ENCODE measurements around the gene C17orf114.
A peak's percentile ranks its signal among the peaks of the same experiment; 100 is the strongest.

C17orf114 gene

DNA sequence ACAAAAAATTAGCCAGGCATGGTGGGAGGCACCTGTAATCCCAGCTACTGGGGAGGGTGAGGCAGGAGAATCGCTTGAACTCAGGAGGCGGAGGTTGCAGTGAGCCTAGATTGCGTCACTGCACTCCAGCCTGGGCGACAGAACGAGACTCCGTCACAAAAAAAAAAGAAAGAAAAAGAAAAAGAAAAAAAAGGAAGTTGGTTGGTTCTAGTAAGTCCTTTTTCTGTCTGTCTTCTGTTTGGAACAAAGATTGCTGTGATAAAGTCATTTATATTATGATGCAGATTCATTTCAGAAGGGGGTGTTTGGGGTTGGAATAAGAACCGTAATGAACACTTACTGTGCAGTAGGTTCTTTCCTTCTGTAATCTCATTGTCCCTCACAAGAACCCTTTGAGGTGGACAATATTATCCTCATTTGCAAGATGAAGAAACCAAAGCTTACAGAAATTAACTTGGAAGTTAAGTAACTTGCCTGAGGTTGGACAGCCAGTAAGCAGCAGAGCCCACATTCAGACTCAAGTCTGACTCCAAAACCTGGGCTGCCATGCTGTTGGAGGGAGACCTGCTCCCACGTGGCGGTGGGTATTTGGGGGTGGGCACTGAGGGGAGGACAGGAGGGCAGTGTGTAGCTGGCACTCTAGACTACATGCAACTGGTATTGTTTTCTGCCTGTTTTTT, 41.3 kb upstream of the C17orf114 start:
- Mint-ChIP-seq H3K4me1 (peaks cover 42 to 68% (median 57%) of the 10 kb centered on the region in 7 donors), H3K36me3 (peaks cover 0 to 16% (median 5%) of the 10 kb centered on the region in 5 donors), H3K9me3 (no peaks in the 10 kb centered on the region), H3K27ac (no peak overlapping the region), H3K27me3 (no peaks in the 10 kb centered on the region), H3K4me3 (no peak overlapping the region)
- H3K27ac ChIP-seq (ENCODE audit: low read depth, low read length): no peak overlapping the region
- no peak overlapping the region for H3K4me3 ChIP-seq (ENCODE audit: low read length)
- no peak for ATAC-seq
- POLR2A ChIA-PET: no interaction called here
- H3K27me3 ChIP-seq (ENCODE audit: control insufficient read depth in 2 of 2, insufficient read depth in 2 of 2, low read length in 2 of 2): no peaks in the 10 kb centered on the region
- peaks cover 11 to 15% of the 10 kb centered on the region in 2 donors for H3K4me1 ChIP-seq (ENCODE audit: control insufficient read depth in 2 of 2, insufficient read depth in 2 of 2, low read length in 2 of 2)
- CTCF ChIA-PET: no interaction called here
- intact Hi-C loops (cut with micrococcal nuclease): no loop called here
- DNase-seq: no peak
- H3K36me3 ChIP-seq (ENCODE audit: control insufficient read depth in 2 of 3, insufficient read depth in 3 of 3, low read length in 3 of 3): peaks cover 0 to 3% (median 0%) of the 10 kb centered on the region in 3 experiments
- no peaks in the 10 kb centered on the region for H3K9me3 ChIP-seq (ENCODE audit: control insufficient read depth in 2 of 3, low read length in 3 of 3)

GRCh38 chr17:4842376-4842775, 40.2 kb upstream of the C17orf114 start:
- Histone ChIP-seq H3K36me3 (ENCODE audit: control insufficient read depth in 2 of 3, insufficient read depth in 3 of 3, low read length in 3 of 3) (peaks cover 0 to 11% (median 0%) of the 10 kb centered on the region in 3 experiments), H3K27me3 (ENCODE audit: control insufficient read depth in 2 of 2, insufficient read depth in 2 of 2, low read length in 2 of 2) (no peaks in the 10 kb centered on the region), H3K27ac (ENCODE audit: low read depth, low read length) (no peak overlapping the region), H3K4me3 (ENCODE audit: low read length) (no peak overlapping the region), H3K9me3 (ENCODE audit: control insufficient read depth in 2 of 3, low read length in 3 of 3) (no peaks in the 10 kb centered on the region), H3K4me1 (ENCODE audit: control insufficient read depth in 2 of 2, insufficient read depth in 2 of 2, low read length in 2 of 2) (peaks cover 13 to 15% of the 10 kb centered on the region in 2 donors)
- DNase-seq (no peak), ATAC-seq (no peak)
- H3K4me1 Mint-ChIP-seq: peaks cover 46 to 72% (median 59%) of the 10 kb centered on the region in 7 donors
- CTCF ChIA-PET: no interaction called here
- no peak overlapping the region for H3K4me3 Mint-ChIP-seq
- no peaks in the 10 kb centered on the region for H3K27me3 Mint-ChIP-seq
- POLR2A ChIA-PET: no interaction called here
- no peak overlapping the region for H3K27ac Mint-ChIP-seq
- intact Hi-C loops (cut with micrococcal nuclease): no loop called here
- no peaks in the 10 kb centered on the region for H3K9me3 Mint-ChIP-seq
- H3K36me3 Mint-ChIP-seq: peaks cover 0 to 20% (median 10%) of the 10 kb centered on the region in 5 donors

DNA sequence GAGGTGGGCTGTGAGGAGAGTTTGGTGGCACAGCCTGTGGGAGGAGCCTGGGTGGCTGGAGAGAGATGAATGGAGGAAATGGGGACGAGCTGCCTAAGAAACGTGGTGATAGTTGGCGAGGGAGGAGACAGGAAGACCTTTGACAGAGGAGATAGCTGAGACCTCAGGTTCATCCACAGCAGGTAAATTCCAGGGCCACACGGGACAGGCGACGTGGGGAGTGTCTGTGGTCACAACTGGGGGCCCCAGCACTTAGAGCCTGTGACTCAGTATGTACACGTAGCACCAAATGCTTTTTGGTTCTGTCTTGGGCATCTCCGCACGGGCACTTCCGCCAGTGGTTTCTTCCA, 38.7 kb upstream of the C17orf114 start:
- CTCF ChIA-PET: no interaction called here
- Histone ChIP-seq H3K4me1 (ENCODE audit: control insufficient read depth in 2 of 2, insufficient read depth in 2 of 2, low read length in 2 of 2) (peaks cover 16 to 20% of the 10 kb centered on the region in 2 donors), H3K27ac (ENCODE audit: low read depth, low read length) (no peak overlapping the region), H3K27me3 (ENCODE audit: control insufficient read depth in 2 of 2, insufficient read depth in 2 of 2, low read length in 2 of 2) (no peaks in the 10 kb centered on the region), H3K9me3 (ENCODE audit: control insufficient read depth in 2 of 3, low read length in 3 of 3) (no peaks in the 10 kb centered on the region), H3K36me3 (ENCODE audit: control insufficient read depth in 2 of 3, insufficient read depth in 3 of 3, low read length in 3 of 3) (peaks cover 0 to 11% (median 0%) of the 10 kb centered on the region in 3 experiments), H3K4me3 (ENCODE audit: low read length) (no peak overlapping the region)
- Mint-ChIP-seq H3K27me3 (no peaks in the 10 kb centered on the region), H3K9me3 (no peaks in the 10 kb centered on the region), H3K4me1 (peaks cover 46 to 74% (median 62%) of the 10 kb centered on the region in 7 donors), H3K4me3 (peak overlapping the region in 6 of 10 donors; percentile 14 to 44 (median 34)), H3K27ac (peak overlapping the region in 4 of 9 donors; percentile 1 to 47 (median 20)), H3K36me3 (peaks cover 0 to 16% (median 10%) of the 10 kb centered on the region in 5 donors)
- no peak for ATAC-seq
- DNase-seq: no peak
- intact Hi-C loops (cut with micrococcal nuclease): no loop called here
- POLR2A ChIA-PET: interaction anchor here (0.7 kb wide), 1 partner anchor 545 kb away, joined by 3 read pairs; no protein-coding TSS in a partner anchor

GRCh38 chr17:4839965-4840892, 38.1 kb upstream of the C17orf114 start:
- H3K4me3 ChIP-seq (ENCODE audit: low read length): no peak overlapping the region
- peaks cover 0 to 14% (median 10%) of the 10 kb centered on the region in 5 donors for H3K36me3 Mint-ChIP-seq
- CTCF ChIA-PET: interaction anchor here (0.9 kb wide), 1 partner anchor 203 kb away, joined by 3 read pairs; no protein-coding TSS in a partner anchor

DNA sequence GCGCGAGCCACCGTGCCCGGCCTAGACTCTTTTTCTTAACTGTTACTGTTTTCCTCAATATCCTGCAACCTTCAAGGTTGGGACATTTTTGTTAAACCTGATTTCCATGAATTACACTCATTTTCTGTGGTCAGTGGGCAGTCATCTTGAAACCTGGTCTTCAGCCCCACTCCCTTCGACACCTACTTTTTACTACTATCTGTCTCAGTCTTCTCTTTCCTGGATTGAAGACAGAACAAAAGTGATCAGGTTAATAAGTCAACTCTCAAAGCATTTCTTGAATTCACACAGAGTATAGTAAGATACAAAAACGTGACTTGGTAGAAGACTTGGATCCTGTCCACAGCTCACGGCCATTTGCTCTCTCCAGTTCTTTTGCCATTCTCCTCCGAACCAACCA, 37.1 kb upstream of the C17orf114 start:
- DNase-seq: no peak
- peaks cover 0 to 11% (median 5%) of the 10 kb centered on the region in 5 donors for H3K36me3 Mint-ChIP-seq
- Histone ChIP-seq H3K4me1 (ENCODE audit: control insufficient read depth in 2 of 2, insufficient read depth in 2 of 2, low read length in 2 of 2) (peaks cover 20 to 37% of the 10 kb centered on the region in 2 donors), H3K36me3 (ENCODE audit: control insufficient read depth in 2 of 3, insufficient read depth in 3 of 3, low read length in 3 of 3) (peaks cover 0 to 9% (median 0%) of the 10 kb centered on the region in 3 experiments), H3K27me3 (ENCODE audit: control insufficient read depth in 2 of 2, insufficient read depth in 2 of 2, low read length in 2 of 2) (no peaks in the 10 kb centered on the region), H3K4me3 (ENCODE audit: low read length) (no peak overlapping the region), H3K27ac (ENCODE audit: low read depth, low read length) (no peak overlapping the region), H3K9me3 (ENCODE audit: control insufficient read depth in 2 of 3, low read length in 3 of 3) (no peaks in the 10 kb centered on the region)
- peak overlapping the region in 1 of 9 donors; percentile 20 for H3K27ac Mint-ChIP-seq
- H3K9me3 Mint-ChIP-seq: no peaks in the 10 kb centered on the region
- ChIA-PET POLR2A (no interaction called here), CTCF (interaction anchor here (1.3 kb wide), 1 partner anchor 49 kb away, joined by 3 read pairs; no protein-coding TSS in a partner anchor)
- H3K4me1 Mint-ChIP-seq: peaks cover 61 to 76% (median 68%) of the 10 kb centered on the region in 7 donors
- H3K27me3 Mint-ChIP-seq: no peaks in the 10 kb centered on the region
- peak overlapping the region in 1 of 10 donors; percentile 31 for H3K4me3 Mint-ChIP-seq
- no peak for ATAC-seq
- intact Hi-C loops (cut with micrococcal nuclease): loop anchor here in 1 of 2 donors (10.0 kb wide), 1 partner anchor 46 kb away; no protein-coding TSS in a partner anchor

More at GRCh38 chr17:4839965-4840892, 38.1 kb upstream of the C17orf114 start:
- H3K9me3 ChIP-seq (ENCODE audit: control insufficient read depth in 2 of 3, low read length in 3 of 3): no peaks in the 10 kb centered on the region
- peaks cover 20 to 26% of the 10 kb centered on the region in 2 donors for H3K4me1 ChIP-seq (ENCODE audit: control insufficient read depth in 2 of 2, insufficient read depth in 2 of 2, low read length in 2 of 2)
- ATAC-seq: no peak
- POLR2A ChIA-PET: interaction anchor here (0.7 kb wide), 1 partner anchor 545 kb away, joined by 3 read pairs; no protein-coding TSS in a partner anchor
- Mint-ChIP-seq H3K9me3 (no peaks in the 10 kb centered on the region), H3K27ac (peak overlapping the region in 4 of 9 donors; percentile 12 to 47 (median 24)), H3K4me3 (peak overlapping the region in 6 of 10 donors; percentile 14 to 44 (median 34)), H3K4me1 (peaks cover 50 to 77% (median 65%) of the 10 kb centered on the region in 7 donors), H3K27me3 (no peaks in the 10 kb centered on the region)
- H3K27me3 ChIP-seq (ENCODE audit: control insufficient read depth in 2 of 2, insufficient read depth in 2 of 2, low read length in 2 of 2): no peaks in the 10 kb centered on the region
- intact Hi-C loops (cut with micrococcal nuclease): loop anchor here in 1 of 2 donors (10.0 kb wide), 1 partner anchor 45 kb away; no protein-coding TSS in a partner anchor
- no peak for DNase-seq
- H3K36me3 ChIP-seq (ENCODE audit: control insufficient read depth in 2 of 3, insufficient read depth in 3 of 3, low read length in 3 of 3): peaks cover 0 to 11% (median 0%) of the 10 kb centered on the region in 3 experiments
- H3K27ac ChIP-seq (ENCODE audit: low read depth, low read length): no peak overlapping the region

DNA sequence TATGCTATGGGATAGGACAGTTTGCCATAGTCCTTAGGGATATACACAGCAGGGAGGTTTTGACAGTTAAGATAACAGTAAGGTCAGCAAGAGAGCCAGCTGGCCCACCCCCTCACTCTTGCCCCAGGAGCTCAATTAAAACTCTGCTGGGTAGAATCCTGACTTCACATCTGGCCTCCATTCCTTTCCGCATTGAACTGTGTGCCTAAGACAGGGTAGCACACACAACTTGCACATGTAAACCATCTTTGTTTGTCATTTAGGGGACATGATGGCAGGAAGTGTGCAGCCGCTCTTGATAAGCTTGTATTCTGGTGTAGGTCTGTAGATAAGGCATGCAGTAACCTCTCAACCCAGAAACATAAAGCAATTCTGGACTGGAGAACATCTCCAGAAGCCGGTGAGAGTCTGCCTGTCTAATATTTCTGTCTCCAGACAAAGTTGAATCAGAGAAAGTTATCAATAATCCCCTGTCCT, 36.2 kb upstream of the C17orf114 start:
- Histone ChIP-seq H3K4me1 (ENCODE audit: control insufficient read depth in 2 of 2, insufficient read depth in 2 of 2, low read length in 2 of 2) (peaks cover 26 to 41% of the 10 kb centered on the region in 2 donors), H3K4me3 (ENCODE audit: low read length) (no peak overlapping the region), H3K27me3 (ENCODE audit: control insufficient read depth in 2 of 2, insufficient read depth in 2 of 2, low read length in 2 of 2) (no peaks in the 10 kb centered on the region), H3K27ac (ENCODE audit: low read depth, low read length) (no peak overlapping the region), H3K9me3 (ENCODE audit: control insufficient read depth in 2 of 3, low read length in 3 of 3) (no peaks in the 10 kb centered on the region), H3K36me3 (ENCODE audit: control insufficient read depth in 2 of 3, insufficient read depth in 3 of 3, low read length in 3 of 3) (peaks cover 0 to 12% (median 0%) of the 10 kb centered on the region in 3 experiments)
- Mint-ChIP-seq H3K4me1 (peaks cover 66 to 80% (median 72%) of the 10 kb centered on the region in 7 donors), H3K9me3 (no peaks in the 10 kb centered on the region), H3K4me3 (no peak overlapping the region), H3K36me3 (peaks cover 0 to 14% (median 5%) of the 10 kb centered on the region in 5 donors), H3K27ac (no peak overlapping the region), H3K27me3 (no peaks in the 10 kb centered on the region)
- ChIA-PET CTCF (interaction anchor here (1.0 to 1.3 kb wide), 2 partner anchors 48 to 128 kb away, joined by 3 to 4 read pairs; partner anchors contain the start of gene ARRB2), POLR2A (no interaction called here)
- intact Hi-C loops (cut with micrococcal nuclease): loop anchor here in 1 of 2 donors (10.0 kb wide), 1 partner anchor 46 kb away; no protein-coding TSS in a partner anchor
- DNase-seq: no peak
- no peak for ATAC-seq

All from naive thymus-derived CD4-positive, alpha-beta T cell (primary cell).